ENCODE results near the gene LRRC74A.

LRRC74A gene

DNA sequence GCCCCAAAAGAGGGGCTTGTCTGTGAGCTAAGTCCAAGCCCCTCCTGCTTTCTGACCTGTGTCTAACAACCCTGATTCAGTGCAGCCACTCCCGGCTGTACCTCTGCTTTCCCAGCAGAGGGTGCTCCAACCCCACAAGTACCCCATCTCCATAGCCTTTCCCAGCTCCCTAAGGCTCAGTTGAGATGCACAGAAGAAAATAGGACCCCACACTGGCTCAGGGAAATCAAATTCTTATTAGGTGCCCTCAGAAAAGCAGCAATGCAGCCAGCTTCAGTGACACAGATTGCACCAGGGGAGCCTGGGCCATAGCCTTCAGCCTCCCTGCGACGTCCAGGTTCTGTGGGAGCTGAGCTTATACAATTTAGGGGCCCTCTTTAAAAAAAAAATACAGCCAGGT lies 49.9 kb downstream of the LRRC74A start:
- peaks cover 9% of the 10 kb centered on the region; the same call in 1 of the 2 replicates for H3K27me3 ChIP-seq (ENCODE audit: control insufficient read depth, low read length)
- no peak for TF ChIP-seq EZH2phosphoT487 (IDR thresholded peaks at IDR 0.05; ENCODE audit: borderline replicate concordance, low read length)
- TF ChIP-seq, protein P1, sequence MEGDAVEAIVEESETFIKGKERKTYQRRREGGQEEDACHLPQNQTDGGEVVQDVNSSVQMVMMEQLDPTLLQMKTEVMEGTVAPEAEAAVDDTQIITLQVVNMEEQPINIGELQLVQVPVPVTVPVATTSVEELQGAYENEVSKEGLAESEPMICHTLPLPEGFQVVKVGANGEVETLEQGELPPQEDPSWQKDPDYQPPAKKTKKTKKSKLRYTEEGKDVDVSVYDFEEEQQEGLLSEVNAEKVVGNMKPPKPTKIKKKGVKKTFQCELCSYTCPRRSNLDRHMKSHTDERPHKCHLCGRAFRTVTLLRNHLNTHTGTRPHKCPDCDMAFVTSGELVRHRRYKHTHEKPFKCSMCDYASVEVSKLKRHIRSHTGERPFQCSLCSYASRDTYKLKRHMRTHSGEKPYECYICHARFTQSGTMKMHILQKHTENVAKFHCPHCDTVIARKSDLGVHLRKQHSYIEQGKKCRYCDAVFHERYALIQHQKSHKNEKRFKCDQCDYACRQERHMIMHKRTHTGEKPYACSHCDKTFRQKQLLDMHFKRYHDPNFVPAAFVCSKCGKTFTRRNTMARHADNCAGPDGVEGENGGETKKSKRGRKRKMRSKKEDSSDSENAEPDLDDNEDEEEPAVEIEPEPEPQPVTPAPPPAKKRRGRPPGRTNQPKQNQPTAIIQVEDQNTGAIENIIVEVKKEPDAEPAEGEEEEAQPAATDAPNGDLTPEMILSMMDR (IDR thresholded peaks at IDR 0.05; ENCODE audit: low read depth, low read length, poor library complexity, severe bottlenecking): peak; percentile 83
- no peaks in the 10 kb centered on the region for H3K9me2 ChIP-seq (replicated peaks; ENCODE audit: control insufficient read depth, low read length)
- no peaks in the 10 kb centered on the region for H4K20me1 ChIP-seq (ENCODE audit: control insufficient read depth, insufficient read depth, low read depth, low read length)
- H3K36me3 ChIP-seq (ENCODE audit: control insufficient read depth, low read length): no peaks in the 10 kb centered on the region
- H3K79me2 ChIP-seq (ENCODE audit: control insufficient read depth, low read length): no peaks in the 10 kb centered on the region
- H3K4me1 ChIP-seq (ENCODE audit: control insufficient read depth, low read length): no peaks in the 10 kb centered on the region
- H3K9me3 ChIP-seq (ENCODE audit: control insufficient read depth, insufficient read depth, low read length): peaks cover 9% of the 10 kb centered on the region
- no peak overlapping the region for H3K4me2 ChIP-seq (ENCODE audit: low read length)
- no peaks in the 10 kb centered on the region for H3F3A ChIP-seq (ENCODE audit: control insufficient read depth, insufficient read depth)
- no peak overlapping the region for H3K4me3 ChIP-seq (ENCODE audit: low read length)
- H3K27ac ChIP-seq (ENCODE audit: low read depth, low read length): no peak overlapping the region

GRCh38 chr14:76877871-76878270 lies 51.7 kb downstream of the LRRC74A start:
- Histone ChIP-seq H3K27ac (ENCODE audit: low read depth, low read length) (no peak overlapping the region), H3K4me3 (ENCODE audit: low read length) (no peak overlapping the region), H3K79me2 (ENCODE audit: control insufficient read depth, low read length) (no peaks in the 10 kb centered on the region), H3K9me3 (ENCODE audit: control insufficient read depth, insufficient read depth, low read length) (peaks cover 9% of the 10 kb centered on the region), H3K36me3 (ENCODE audit: control insufficient read depth, low read length) (no peaks in the 10 kb centered on the region), H3K27me3 (ENCODE audit: control insufficient read depth, low read length) (peaks cover 6% of the 10 kb centered on the region; the same call in 1 of the 2 replicates), H3F3A (ENCODE audit: control insufficient read depth, insufficient read depth) (no peaks in the 10 kb centered on the region), H4K20me1 (ENCODE audit: control insufficient read depth, insufficient read depth, low read depth, low read length) (0 out of 2 replicates have a peak, but pooled peaks cover 2% of the 10 kb centered on the region), H3K4me1 (ENCODE audit: control insufficient read depth, low read length) (no peaks in the 10 kb centered on the region), H3K9me2 (replicated peaks; ENCODE audit: control insufficient read depth, low read length) (no peaks in the 10 kb centered on the region), H3K4me2 (ENCODE audit: low read length) (no peak overlapping the region)
- no peak for TF ChIP-seq EZH2phosphoT487 (IDR thresholded peaks at IDR 0.05; ENCODE audit: borderline replicate concordance, low read length)

DNA sequence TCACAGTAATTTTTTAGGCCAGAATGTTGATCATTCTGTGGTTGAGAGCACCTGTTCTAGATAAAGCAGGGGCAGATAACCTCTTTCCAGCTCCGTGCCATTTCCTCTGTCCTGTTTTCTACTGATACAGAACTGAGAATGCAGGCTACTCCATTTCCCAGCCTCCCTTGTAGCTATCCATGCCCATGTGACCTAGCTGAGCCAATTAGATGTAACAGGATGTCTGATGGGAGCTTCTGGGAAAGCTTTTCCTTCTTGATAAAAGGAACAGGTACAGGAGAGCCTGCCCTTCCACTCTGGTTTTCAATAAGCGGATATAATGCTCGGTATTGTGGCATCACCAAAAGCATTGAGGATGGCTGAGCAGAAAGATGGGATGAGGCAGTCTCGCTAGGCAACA lies 54.2 kb downstream of the LRRC74A start:
- Histone ChIP-seq H3K4me1 (ENCODE audit: control insufficient read depth, low read length) (no peaks in the 10 kb centered on the region), H3K27ac (ENCODE audit: low read depth, low read length) (no peak overlapping the region), H3K36me3 (ENCODE audit: control insufficient read depth, low read length) (no peaks in the 10 kb centered on the region), H3K79me2 (ENCODE audit: control insufficient read depth, low read length) (no peaks in the 10 kb centered on the region), H3K4me2 (ENCODE audit: low read length) (no peak overlapping the region), H3K9me2 (replicated peaks; ENCODE audit: control insufficient read depth, low read length) (no peaks in the 10 kb centered on the region), H4K20me1 (ENCODE audit: control insufficient read depth, insufficient read depth, low read depth, low read length) (0 out of 2 replicates have a peak, but pooled peaks cover 2% of the 10 kb centered on the region), H3K27me3 (ENCODE audit: control insufficient read depth, low read length) (peaks cover 6% of the 10 kb centered on the region; the same call in 1 of the 2 replicates), H3K9me3 (ENCODE audit: control insufficient read depth, insufficient read depth, low read length) (peaks cover 5% of the 10 kb centered on the region), H3K4me3 (ENCODE audit: low read length) (no peak overlapping the region), H3F3A (ENCODE audit: control insufficient read depth, insufficient read depth) (no peaks in the 10 kb centered on the region)
- no peak for TF ChIP-seq EZH2phosphoT487 (IDR thresholded peaks at IDR 0.05; ENCODE audit: borderline replicate concordance, low read length)
- TF ChIP-seq, protein P1 (IDR thresholded peaks at IDR 0.05; ENCODE audit: low read depth, low read length, poor library complexity, severe bottlenecking): no peak

GRCh38 chr14:76881348-76881747 lies 55.1 kb downstream of the LRRC74A start:
- Histone ChIP-seq H3K36me3 (ENCODE audit: control insufficient read depth, low read length) (no peaks in the 10 kb centered on the region), H3K4me1 (ENCODE audit: control insufficient read depth, low read length) (no peaks in the 10 kb centered on the region), H3K9me3 (ENCODE audit: control insufficient read depth, insufficient read depth, low read length) (no peaks in the 10 kb centered on the region), H3K4me2 (ENCODE audit: low read length) (no peak overlapping the region), H3K9me2 (replicated peaks; ENCODE audit: control insufficient read depth, low read length) (no peaks in the 10 kb centered on the region), H3K79me2 (ENCODE audit: control insufficient read depth, low read length) (no peaks in the 10 kb centered on the region), H3K27me3 (ENCODE audit: control insufficient read depth, low read length) (peaks cover 9% of the 10 kb centered on the region; the same call in 1 of the 2 replicates), H3K4me3 (ENCODE audit: low read length) (no peak overlapping the region), H3K27ac (ENCODE audit: low read depth, low read length) (no peak overlapping the region), H4K20me1 (ENCODE audit: control insufficient read depth, insufficient read depth, low read depth, low read length) (0 out of 2 replicates have a peak, but pooled peaks cover 2% of the 10 kb centered on the region), H3F3A (ENCODE audit: control insufficient read depth, insufficient read depth) (no peaks in the 10 kb centered on the region)
- no peak for TF ChIP-seq EZH2phosphoT487 (IDR thresholded peaks at IDR 0.05; ENCODE audit: borderline replicate concordance, low read length)
- TF ChIP-seq, protein P1 (IDR thresholded peaks at IDR 0.05; ENCODE audit: low read depth, low read length, poor library complexity, severe bottlenecking): no peak

All from DOHH2 (cell line).